ENCODE results near the gene PHF19.

The PHF19 gene

GRCh38 chr9:120820095-120820494 is 56.9 kb downstream of the PHF19 start:
- peak overlapping the region; percentile 62 for H3K27ac ChIP-seq
- no peak for TF ChIP-seq CTCF (IDR thresholded peaks at IDR 0.05)
- no peak for TF ChIP-seq ZFX (IDR thresholded peaks at IDR 0.05; ENCODE audit: borderline replicate concordance)

GRCh38 chr9:120818595-120818994 is 58.4 kb downstream of the PHF19 start:
- TF ChIP-seq ZFX (IDR thresholded peaks at IDR 0.05; ENCODE audit: borderline replicate concordance) (no peak), CTCF (IDR thresholded peaks at IDR 0.05) (no peak)
- no peak overlapping the region for H3K27ac ChIP-seq

- TF ChIP-seq CTCF (IDR thresholded peaks at IDR 0.05): no peak
- no peak for TF ChIP-seq ZFX (IDR thresholded peaks at IDR 0.05; ENCODE audit: borderline replicate concordance)
- no peak overlapping the region for H3K27ac ChIP-seq
Observed at GRCh38 chr9:120815075-120815474, 61.9 kb downstream of the PHF19 start.

- TF ChIP-seq ZFX (IDR thresholded peaks at IDR 0.05; ENCODE audit: borderline replicate concordance): no peak
- no peak for TF ChIP-seq CTCF (IDR thresholded peaks at IDR 0.05)
- H3K27ac ChIP-seq: no peak overlapping the region
Observed at GRCh38 chr9:120808931-120809330, 68.1 kb downstream of the PHF19 start.

- H3K27ac ChIP-seq: no peak overlapping the region
- TF ChIP-seq CTCF (IDR thresholded peaks at IDR 0.05): no peak
- TF ChIP-seq ZFX (IDR thresholded peaks at IDR 0.05; ENCODE audit: borderline replicate concordance): no peak
Observed at GRCh38 chr9:120807607-120808379, 69.2 kb downstream of the PHF19 start.

Data from 22Rv1 (cell line).